ENCODE results near the gene CXXC5.

Gene CXXC5

GRCh38 chr5:139651853-139652787 is 4.0 kb downstream of the CXXC5 start:
- DNase-seq = peak; percentile 85

- DNase-seq = no peak
Observed at GRCh38 chr5:139652788-139653241, 4.7 kb downstream of the CXXC5 start.

GRCh38 chr5:139653616-139654015 is 5.5 kb downstream of the CXXC5 start:
- peak; percentile 84 for DNase-seq

- no peak for DNase-seq
Observed at GRCh38 chr5:139654464-139654863, 6.3 kb downstream of the CXXC5 start.

- no peak for DNase-seq
Observed at GRCh38 chr5:139654871-139655491, 6.8 kb downstream of the CXXC5 start.

- DNase-seq = peak; percentile 59
Observed at GRCh38 chr5:139655727-139656271, 7.7 kb downstream of the CXXC5 start.

DNA sequence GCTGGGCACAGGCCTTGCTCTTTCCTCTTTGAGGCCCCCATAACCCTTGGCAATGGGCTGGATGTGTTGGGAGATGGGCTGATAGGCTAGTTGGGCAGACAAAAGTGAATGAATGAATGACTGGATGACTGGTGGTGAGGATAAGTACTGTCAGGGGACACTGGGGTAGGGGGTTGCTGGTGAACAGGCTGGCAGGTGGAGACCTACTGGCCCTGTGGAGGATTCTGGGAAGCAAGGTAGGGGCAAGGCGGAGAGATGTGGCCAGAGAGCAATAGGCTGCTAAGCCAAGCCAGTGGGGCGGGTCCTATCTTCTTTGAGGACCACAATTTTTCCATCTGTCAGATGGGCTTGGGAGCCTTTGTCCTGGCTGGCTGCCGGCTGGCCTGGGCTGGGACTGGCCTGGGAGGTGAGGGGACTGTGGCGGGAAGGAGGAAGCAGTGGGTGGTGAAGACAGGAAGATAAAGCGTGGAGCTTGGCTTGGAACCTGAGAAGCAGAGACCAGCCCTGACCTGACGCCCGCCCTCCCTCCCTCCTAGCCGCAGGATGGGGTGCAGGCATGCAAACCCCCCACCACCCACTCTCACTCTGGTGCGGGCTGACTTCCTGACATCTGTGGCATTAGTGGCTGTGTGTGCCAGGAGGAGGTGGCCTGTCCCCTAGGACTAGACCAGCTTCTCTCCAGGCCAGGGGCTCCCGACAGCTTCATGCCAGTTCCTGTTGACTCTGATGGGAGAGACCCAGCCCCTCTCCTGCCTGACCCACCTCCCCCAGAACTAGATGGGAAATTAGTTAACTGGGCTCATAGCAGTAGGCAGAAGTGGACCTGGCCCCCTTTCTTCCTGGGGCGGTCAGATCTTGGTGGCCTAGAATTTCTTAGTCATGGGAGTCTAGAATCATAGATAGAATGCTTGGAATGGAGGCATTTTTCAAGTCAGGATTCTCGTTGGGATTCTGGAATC is 9.5 kb downstream of the CXXC5 start:
- no peak for DNase-seq

DNA sequence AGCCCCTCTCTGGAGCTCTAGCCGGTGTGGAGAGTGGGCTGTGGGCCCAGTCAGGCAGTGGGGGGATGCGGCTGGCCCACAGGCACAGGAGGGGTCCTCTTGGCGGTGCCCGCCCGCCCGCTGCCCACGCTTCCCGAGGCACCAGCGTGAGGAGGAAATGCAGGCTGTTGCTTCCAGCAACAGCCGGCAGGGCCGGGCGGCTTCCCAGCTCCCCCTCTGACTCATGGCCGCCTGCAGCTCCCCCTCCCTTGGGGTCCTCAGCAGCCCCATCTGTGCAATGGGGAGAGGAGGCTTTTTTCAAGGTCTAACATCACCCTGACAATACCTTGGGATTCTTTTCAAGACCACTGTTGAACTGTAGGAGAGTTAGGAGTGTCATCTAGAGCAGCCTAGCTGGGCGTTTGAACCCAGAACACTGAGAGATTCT is 10.4 kb downstream of the CXXC5 start:
- no peak for DNase-seq

- peak; percentile 80 for DNase-seq
Observed at GRCh38 chr5:139658928-139659667, 10.9 kb downstream of the CXXC5 start.

GRCh38 chr5:139659695-139660101 is 11.5 kb downstream of the CXXC5 start:
- no peak for DNase-seq

GRCh38 chr5:139660105-139660922 is 12.2 kb downstream of the CXXC5 start:
- peak; percentile 52 for DNase-seq

GRCh38 chr5:139660923-139661814 is 13.0 kb downstream of the CXXC5 start:
- DNase-seq = no peak

GRCh38 chr5:139662617-139663016 is 14.5 kb downstream of the CXXC5 start:
- DNase-seq = no peak

DNA sequence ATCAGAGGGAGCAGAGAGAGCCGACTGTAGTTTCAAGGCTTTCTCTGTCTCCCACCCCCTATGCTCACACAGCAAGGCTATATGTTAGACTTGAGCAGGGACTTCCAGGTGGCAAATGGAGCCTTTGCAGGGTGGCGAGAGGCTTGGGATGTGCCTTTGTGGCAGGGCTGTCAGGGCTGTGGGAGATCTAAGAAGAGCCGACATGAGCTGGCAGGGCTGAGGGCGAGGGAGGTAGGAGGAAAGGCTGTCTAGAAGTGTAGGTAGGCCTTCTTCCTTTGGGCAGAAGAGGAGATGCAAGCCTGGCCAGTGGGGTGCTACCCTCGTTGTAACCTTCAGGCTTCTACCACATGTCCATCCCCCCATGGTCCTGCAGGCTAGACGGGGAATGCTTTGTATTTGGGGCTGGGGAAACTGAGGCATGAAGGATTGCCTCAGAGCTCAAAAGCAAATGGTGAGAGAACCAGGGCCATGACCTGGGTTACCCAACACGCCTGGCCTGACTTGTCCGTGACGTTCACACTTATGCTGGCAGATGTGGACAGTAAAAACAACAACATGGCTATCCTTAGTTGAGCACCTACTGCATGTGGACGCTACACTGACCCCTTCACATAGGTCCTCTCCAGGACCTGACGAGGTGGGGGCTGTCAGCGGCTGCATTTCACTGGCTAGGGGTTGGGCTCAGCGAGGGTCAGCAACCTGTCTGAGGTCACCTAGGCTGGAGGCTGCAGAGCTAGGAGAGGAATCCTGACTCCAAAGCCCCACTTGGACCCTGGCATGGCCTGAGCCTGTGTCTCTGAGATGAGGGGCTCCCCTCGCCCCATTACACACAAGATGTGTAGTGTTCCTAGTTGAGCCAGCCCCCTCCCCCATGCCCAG is 15.3 kb downstream of the CXXC5 start:
- no peak for DNase-seq

GRCh38 chr5:139664086-139664693 is 16.0 kb downstream of the CXXC5 start:
- peak; percentile 41 for DNase-seq

- DNase-seq = no peak
Observed at GRCh38 chr5:139664727-139665351, 16.7 kb downstream of the CXXC5 start.

GRCh38 chr5:139665626-139666025 is 17.5 kb downstream of the CXXC5 start:
- DNase-seq = no peak

GRCh38 chr5:139666551-139666950 is 18.4 kb downstream of the CXXC5 start:
- no peak for DNase-seq

All from NCI-H69 (cell line).